Upper lobe of right lung (tissue), 1 donor: ENCODE data around the gene MEIS1. TPM values are rescaled to one million over a fixed set of nuclear protein-coding genes. Genes with fewer than 3 reads are reported as not detected.
A peak's percentile ranks its signal among the peaks of the same experiment; 100 is the strongest.

ENCODE experiments used
- ATAC-seq: fragments of 200-7000 bp; cut with Tn5 transposase; one replicate; pipeline ENCODE4 v1.9.1; 2020; ENCODE audit warnings: mild to moderate bottlenecking, moderate library complexity
- DNase-seq: peaks from one replicate; pipeline ENCODE4 v3.0.0-alpha.2; 2020
- H3K27ac ChIP-seq: fragments of 200-600 bp; one replicate; pipeline ENCODE4 v1.8.0; 2022
- H3K27me3 ChIP-seq: fragments of 200-600 bp; one replicate; pipeline ENCODE4 v1.8.0; 2022; ENCODE audit warnings: mild to moderate bottlenecking
- H3K36me3 ChIP-seq: fragments of 200-600 bp; one replicate; pipeline ENCODE4 v1.8.0; 2022
- H3K4me1 ChIP-seq: fragments of 200-600 bp; one replicate; pipeline ENCODE4 v1.8.0; 2022
- H3K4me3 ChIP-seq: fragments of 200-600 bp; one replicate; pipeline ENCODE4 v1.8.0; 2022; ENCODE audit warnings: mild to moderate bottlenecking
- H3K9me3 ChIP-seq: fragments of 200-600 bp; one replicate; pipeline ENCODE4 v1.8.0; 2022
- CTCF ChIP-seq: fragments of 200-600 bp; IDR thresholded peaks from one replicate; pipeline ENCODE4 v1.8.0; 2022; ENCODE audit warnings: antibody characterized with exemption
- intact Hi-C: fragments of 100-400 bp; cut with DNase I; formaldehyde crosslinking; loops from one replicate; pipeline ENCODE4 v1.11.0; 2022
- total RNA-seq: library from RNA; stranded (reverse); fragmentation: NEBNext Ultra II Directional; extraction: Animal tissue kit (Norgen Biotek cat#: 25700); gene quantifications from one replicate; pipeline ENCODE4 v1.2.1, GENCODE V29; 2021
- donor health status: DM: no; HTN: yes; CAD: no; lungs with severe emphysema.

MEIS1 gene
- total RNA-seq, 1 donor from 2014 or later = 48.0 TPM

GRCh38 chr2:66573821-66574233, 138.9 kb downstream of the MEIS1 start:
- H3K4me1 ChIP-seq = peaks cover 27% of the 10 kb centered on the region
- no peaks in the 10 kb centered on the region for H3K36me3 ChIP-seq
- TF ChIP-seq CTCF = no peak
- ATAC-seq (no peak), DNase-seq (no peak)
- no peak overlapping the region for H3K4me3 ChIP-seq
- peak overlapping the region; percentile 90 for H3K27ac ChIP-seq
- H3K27me3 ChIP-seq = peaks cover 53% of the 10 kb centered on the region
- H3K9me3 ChIP-seq = no peaks in the 10 kb centered on the region
- intact Hi-C loops = no loop called here

GRCh38 chr2:66574701-66575624, 140.0 kb downstream of the MEIS1 start:
- H3K4me3 ChIP-seq = peak overlapping the region; percentile 55
- DNase-seq = no peak
- H3K9me3 ChIP-seq = no peaks in the 10 kb centered on the region
- H3K27ac ChIP-seq = peak overlapping the region; percentile 90
- peaks cover 64% of the 10 kb centered on the region for H3K27me3 ChIP-seq
- intact Hi-C loops = loop anchor here (5.0 kb wide), 1 partner anchor 138 kb away; the partner anchor contains the start of gene MEIS1
- peak; percentile 58 for ATAC-seq
- TF ChIP-seq CTCF = peak; percentile 45
- H3K36me3 ChIP-seq = no peaks in the 10 kb centered on the region
- H3K4me1 ChIP-seq = peaks cover 27% of the 10 kb centered on the region

GRCh38 chr2:66575625-66576310, 140.8 kb downstream of the MEIS1 start:
- TF ChIP-seq CTCF = no peak
- H3K27ac ChIP-seq = peak overlapping the region; percentile 90
- no peaks in the 10 kb centered on the region for H3K9me3 ChIP-seq
- no peaks in the 10 kb centered on the region for H3K36me3 ChIP-seq
- peak overlapping the region; percentile 55 for H3K4me3 ChIP-seq
- peaks cover 72% of the 10 kb centered on the region for H3K27me3 ChIP-seq
- H3K4me1 ChIP-seq = peaks cover 27% of the 10 kb centered on the region
- intact Hi-C loops = loop anchor here (5.0 kb wide), 1 partner anchor 138 kb away; the partner anchor contains the start of gene MEIS1
- ATAC-seq (peak; percentile 51), DNase-seq (peak; percentile 67)

- DNase-seq (no peak), ATAC-seq (peak; percentile 6)
- peak overlapping the region; percentile 90 for H3K27ac ChIP-seq
- intact Hi-C loops = loop anchor here (5.0 kb wide), 1 partner anchor 139 kb away; the partner anchor contains the start of gene MEIS1
- H3K4me1 ChIP-seq = peaks cover 27% of the 10 kb centered on the region
- peaks cover 75% of the 10 kb centered on the region for H3K27me3 ChIP-seq
- no peak for TF ChIP-seq CTCF
- peak overlapping the region; percentile 55 for H3K4me3 ChIP-seq
- no peaks in the 10 kb centered on the region for H3K9me3 ChIP-seq
- no peaks in the 10 kb centered on the region for H3K36me3 ChIP-seq
These were observed 141.3 kb downstream of the MEIS1 start for GRCh38 chr2:66576311-66576560.

GRCh38 chr2:66576561-66577320, 141.8 kb downstream of the MEIS1 start:
- no peak for TF ChIP-seq CTCF
- Histone ChIP-seq H3K9me3 (no peaks in the 10 kb centered on the region), H3K4me1 (peaks cover 27% of the 10 kb centered on the region), H3K36me3 (no peaks in the 10 kb centered on the region), H3K27ac (peak overlapping the region; percentile 90), H3K27me3 (peaks cover 80% of the 10 kb centered on the region), H3K4me3 (peak overlapping the region; percentile 55)
- intact Hi-C loops = loop anchor here (5.0 kb wide), 1 partner anchor 139 kb away; the partner anchor contains the start of gene MEIS1
- ATAC-seq (peak; percentile 46), DNase-seq (no peak)
